ENCODE measurements around the gene SPEF2.

- TF ChIP-seq, protein P1, sequence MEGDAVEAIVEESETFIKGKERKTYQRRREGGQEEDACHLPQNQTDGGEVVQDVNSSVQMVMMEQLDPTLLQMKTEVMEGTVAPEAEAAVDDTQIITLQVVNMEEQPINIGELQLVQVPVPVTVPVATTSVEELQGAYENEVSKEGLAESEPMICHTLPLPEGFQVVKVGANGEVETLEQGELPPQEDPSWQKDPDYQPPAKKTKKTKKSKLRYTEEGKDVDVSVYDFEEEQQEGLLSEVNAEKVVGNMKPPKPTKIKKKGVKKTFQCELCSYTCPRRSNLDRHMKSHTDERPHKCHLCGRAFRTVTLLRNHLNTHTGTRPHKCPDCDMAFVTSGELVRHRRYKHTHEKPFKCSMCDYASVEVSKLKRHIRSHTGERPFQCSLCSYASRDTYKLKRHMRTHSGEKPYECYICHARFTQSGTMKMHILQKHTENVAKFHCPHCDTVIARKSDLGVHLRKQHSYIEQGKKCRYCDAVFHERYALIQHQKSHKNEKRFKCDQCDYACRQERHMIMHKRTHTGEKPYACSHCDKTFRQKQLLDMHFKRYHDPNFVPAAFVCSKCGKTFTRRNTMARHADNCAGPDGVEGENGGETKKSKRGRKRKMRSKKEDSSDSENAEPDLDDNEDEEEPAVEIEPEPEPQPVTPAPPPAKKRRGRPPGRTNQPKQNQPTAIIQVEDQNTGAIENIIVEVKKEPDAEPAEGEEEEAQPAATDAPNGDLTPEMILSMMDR (IDR thresholded peaks at IDR 0.05) = no peak
- TF ChIP-seq POLR2A (IDR thresholded peaks at IDR 0.05) = no peak
These were observed 203.1 kb downstream of the SPEF2 start for GRCh38 chr5:35820735-35821134.
